Measurements from ENCODE around the gene FIGLA.

DNA sequence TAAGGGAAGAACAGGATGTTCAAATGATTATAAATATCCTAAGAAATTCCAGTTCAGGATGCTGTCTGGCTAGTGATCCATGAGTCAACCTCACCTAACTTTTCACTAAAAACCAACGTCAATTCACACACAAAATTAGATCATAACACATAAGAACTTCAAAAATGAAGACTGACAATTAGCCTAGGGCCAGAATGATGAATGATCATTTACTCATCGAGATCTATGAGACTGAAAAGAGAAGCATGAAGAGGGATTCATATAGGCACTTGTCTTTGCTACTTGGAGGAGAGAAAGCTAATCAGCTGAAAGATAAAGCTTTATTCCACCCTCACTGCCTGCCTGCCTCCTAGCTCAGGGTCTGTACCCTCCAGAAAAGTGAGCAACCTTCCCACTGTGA lies 52.3 kb downstream of the FIGLA start:
- TF ChIP-seq MXI1 (IDR thresholded peaks at IDR 0.05; ENCODE audit: low read depth, low read length) (no peak), ELF1 (IDR thresholded peaks at IDR 0.05) (no peak), TAF1 (IDR thresholded peaks at IDR 0.05; ENCODE audit: borderline replicate concordance, low read depth, low read length) (no peak), EP300 (IDR thresholded peaks at IDR 0.05; ENCODE audit: borderline replicate concordance in 1 of 2, low read depth in 1 of 2, low read length in 1 of 2) (no peak), SMC3 (IDR thresholded peaks at IDR 0.05; ENCODE audit: low read depth, low read length) (no peak)
- TF ChIP-seq, protein P1, sequence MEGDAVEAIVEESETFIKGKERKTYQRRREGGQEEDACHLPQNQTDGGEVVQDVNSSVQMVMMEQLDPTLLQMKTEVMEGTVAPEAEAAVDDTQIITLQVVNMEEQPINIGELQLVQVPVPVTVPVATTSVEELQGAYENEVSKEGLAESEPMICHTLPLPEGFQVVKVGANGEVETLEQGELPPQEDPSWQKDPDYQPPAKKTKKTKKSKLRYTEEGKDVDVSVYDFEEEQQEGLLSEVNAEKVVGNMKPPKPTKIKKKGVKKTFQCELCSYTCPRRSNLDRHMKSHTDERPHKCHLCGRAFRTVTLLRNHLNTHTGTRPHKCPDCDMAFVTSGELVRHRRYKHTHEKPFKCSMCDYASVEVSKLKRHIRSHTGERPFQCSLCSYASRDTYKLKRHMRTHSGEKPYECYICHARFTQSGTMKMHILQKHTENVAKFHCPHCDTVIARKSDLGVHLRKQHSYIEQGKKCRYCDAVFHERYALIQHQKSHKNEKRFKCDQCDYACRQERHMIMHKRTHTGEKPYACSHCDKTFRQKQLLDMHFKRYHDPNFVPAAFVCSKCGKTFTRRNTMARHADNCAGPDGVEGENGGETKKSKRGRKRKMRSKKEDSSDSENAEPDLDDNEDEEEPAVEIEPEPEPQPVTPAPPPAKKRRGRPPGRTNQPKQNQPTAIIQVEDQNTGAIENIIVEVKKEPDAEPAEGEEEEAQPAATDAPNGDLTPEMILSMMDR (IDR thresholded peaks at IDR 0.05): no peak
- TF ChIP-seq, protein P2, sequence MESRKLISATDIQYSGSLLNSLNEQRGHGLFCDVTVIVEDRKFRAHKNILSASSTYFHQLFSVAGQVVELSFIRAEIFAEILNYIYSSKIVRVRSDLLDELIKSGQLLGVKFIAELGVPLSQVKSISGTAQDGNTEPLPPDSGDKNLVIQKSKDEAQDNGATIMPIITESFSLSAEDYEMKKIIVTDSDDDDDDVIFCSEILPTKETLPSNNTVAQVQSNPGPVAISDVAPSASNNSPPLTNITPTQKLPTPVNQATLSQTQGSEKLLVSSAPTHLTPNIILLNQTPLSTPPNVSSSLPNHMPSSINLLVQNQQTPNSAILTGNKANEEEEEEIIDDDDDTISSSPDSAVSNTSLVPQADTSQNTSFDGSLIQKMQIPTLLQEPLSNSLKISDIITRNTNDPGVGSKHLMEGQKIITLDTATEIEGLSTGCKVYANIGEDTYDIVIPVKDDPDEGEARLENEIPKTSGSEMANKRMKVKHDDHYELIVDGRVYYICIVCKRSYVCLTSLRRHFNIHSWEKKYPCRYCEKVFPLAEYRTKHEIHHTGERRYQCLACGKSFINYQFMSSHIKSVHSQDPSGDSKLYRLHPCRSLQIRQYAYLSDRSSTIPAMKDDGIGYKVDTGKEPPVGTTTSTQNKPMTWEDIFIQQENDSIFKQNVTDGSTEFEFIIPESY (IDR thresholded peaks at IDR 0.05; ENCODE audit: borderline replicate concordance, low read depth): no peak
- TF ChIP-seq, protein P3, sequence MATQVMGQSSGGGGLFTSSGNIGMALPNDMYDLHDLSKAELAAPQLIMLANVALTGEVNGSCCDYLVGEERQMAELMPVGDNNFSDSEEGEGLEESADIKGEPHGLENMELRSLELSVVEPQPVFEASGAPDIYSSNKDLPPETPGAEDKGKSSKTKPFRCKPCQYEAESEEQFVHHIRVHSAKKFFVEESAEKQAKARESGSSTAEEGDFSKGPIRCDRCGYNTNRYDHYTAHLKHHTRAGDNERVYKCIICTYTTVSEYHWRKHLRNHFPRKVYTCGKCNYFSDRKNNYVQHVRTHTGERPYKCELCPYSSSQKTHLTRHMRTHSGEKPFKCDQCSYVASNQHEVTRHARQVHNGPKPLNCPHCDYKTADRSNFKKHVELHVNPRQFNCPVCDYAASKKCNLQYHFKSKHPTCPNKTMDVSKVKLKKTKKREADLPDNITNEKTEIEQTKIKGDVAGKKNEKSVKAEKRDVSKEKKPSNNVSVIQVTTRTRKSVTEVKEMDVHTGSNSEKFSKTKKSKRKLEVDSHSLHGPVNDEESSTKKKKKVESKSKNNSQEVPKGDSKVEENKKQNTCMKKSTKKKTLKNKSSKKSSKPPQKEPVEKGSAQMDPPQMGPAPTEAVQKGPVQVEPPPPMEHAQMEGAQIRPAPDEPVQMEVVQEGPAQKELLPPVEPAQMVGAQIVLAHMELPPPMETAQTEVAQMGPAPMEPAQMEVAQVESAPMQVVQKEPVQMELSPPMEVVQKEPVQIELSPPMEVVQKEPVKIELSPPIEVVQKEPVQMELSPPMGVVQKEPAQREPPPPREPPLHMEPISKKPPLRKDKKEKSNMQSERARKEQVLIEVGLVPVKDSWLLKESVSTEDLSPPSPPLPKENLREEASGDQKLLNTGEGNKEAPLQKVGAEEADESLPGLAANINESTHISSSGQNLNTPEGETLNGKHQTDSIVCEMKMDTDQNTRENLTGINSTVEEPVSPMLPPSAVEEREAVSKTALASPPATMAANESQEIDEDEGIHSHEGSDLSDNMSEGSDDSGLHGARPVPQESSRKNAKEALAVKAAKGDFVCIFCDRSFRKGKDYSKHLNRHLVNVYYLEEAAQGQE (IDR thresholded peaks at IDR 0.05; ENCODE audit: low read depth, low read length): no peak

All from SK-N-SH (cell line).